Stomach (tissue), 9 donors: ENCODE data around the gene CCDC30. TPM values are rescaled to one million over a fixed set of nuclear protein-coding genes. Genes with fewer than 3 reads are reported as not detected.

Experiments used
- DNase-seq, 2 donors: peaks; one replicate each; pipeline versions ENCODE4 v3.0.0 to v3.0.0-alpha.2; 2013 to 2019
- H3K27ac ChIP-seq, 5 donors: fragments of 200-600 bp in 4 of 5; sonication (generic) in 4 of 5; one replicate each; pipeline ENCODE4 v1.5.1; 2013 to 2019; ENCODE audit warnings: mild to moderate bottlenecking in 1 of 5, moderate library complexity in 1 of 5
- H3K27me3 ChIP-seq, 3 donors: fragments of 200-600 bp; sonication (generic); one replicate each; pipeline ENCODE4 v1.5.1; 2017 to 2019; ENCODE audit warnings: mixed run types in 1 of 3
- H3K36me3 ChIP-seq, 4 donors: fragments of 200-600 bp; sonication (generic); 1 replicate in 3 of 4; 2 replicates in 1 of 4; pipeline ENCODE4 v1.5.1; 2016 to 2019
- H3K4me1 ChIP-seq, 4 donors: fragments of 200-600 bp; sonication (generic); one replicate each; pipeline ENCODE4 v1.5.1; 2016 to 2019
- H3K4me3 ChIP-seq, 4 donors: fragments of 200-600 bp; sonication (generic) in 3 of 4; one replicate each; pipeline ENCODE4 v1.5.1; 2016 to 2019; ENCODE audit warnings: mild to moderate bottlenecking in 1 of 4
- H3K9me3 ChIP-seq, 4 donors: fragments of 200-600 bp; sonication (generic); one replicate each; pipeline ENCODE4 v1.5.1; 2016 to 2019
- CTCF ChIP-seq, 7 experiments: fragments of 450-650 bp in 4 of 7; fragments of 200-600 bp in 3 of 7; sonication (generic) in 3 of 7; IDR thresholded peaks; one replicate each; pipeline ENCODE4 v1.5.1; 2016 to 2019; ENCODE audit warnings: antibody characterized with exemption in 7 of 7, control low read depth in 2 of 7, mild to moderate bottlenecking in 1 of 7
- EP300 ChIP-seq: sonication (generic); formaldehyde crosslinking; IDR thresholded peaks from one replicate; pipeline ENCODE4 v1.6.1; 2017; ENCODE audit warnings: antibody characterized with exemption
- POLR2A ChIP-seq, 4 donors: fragments of 450-650 bp; IDR thresholded peaks; one replicate each; pipeline ENCODE4 v1.6.1; 2016; ENCODE audit warnings: antibody characterized with exemption in 4 of 4, control low read depth in 2 of 4, mild to moderate bottlenecking in 1 of 4, moderate library complexity in 1 of 4
- POLR2AphosphoS5 ChIP-seq, 3 donors: sonication (generic); formaldehyde crosslinking; IDR thresholded peaks; one replicate each; pipeline ENCODE4 v1.6.1; 2016; ENCODE audit warnings: antibody characterized with exemption in 3 of 3
- WGBS, 5 donors: extraction: QIAGEN DNeasy Blood & Tissue Kit in 3 of 5; methylation state at CpG; one replicate each; pipeline versions ENCODE4 v1.1.5 to v1.1.7; 2013 to 2018; 5-methylcytosine and 5-hydroxymethylcytosine counted together
- intact Hi-C: fragments of 100-400 bp; cut with DNase I; formaldehyde crosslinking; loops from one replicate; pipeline ENCODE4 v1.15.1; 2023; ENCODE audit warnings: low total_unique reads
- polyA plus RNA-seq, 3 donors: library from polyadenylated mRNA; stranded (reverse); fragments of 200-250 nt; gene quantifications; one replicate each; pipeline ENCODE4 v1.2.3, GENCODE V29; 2013
- small RNA-seq, 4 donors: library from RNA; depleted of rRNA; stranded (forward); fragments of <200 nt; gene quantifications; one replicate each; pipeline ENCODE3, GENCODE V24; 2016
- total RNA-seq, 5 donors: library from RNA; depleted of rRNA; stranded (reverse); fragments of >200 nt; gene quantifications; one replicate each; pipeline versions ENCODE4 v1.1.0 to v1.2.3, GENCODE V29; 2014 to 2016
- donor health status: healthy with polysubstance abuse.
- donor health status: Bipolar disorder and iron deficiency.
- donor health status: healthy.

The CCDC30 gene
- total and polyA plus RNA-seq, 8 donors = under 0.01 to 2.3 (median 1.0) TPM

GRCh38 chr1:42698081-42698813, 235.2 kb downstream of the CCDC30 start:
- H3K4me1 ChIP-seq = peaks cover 1 to 25% (median 15%) of the 10 kb centered on the region in 4 donors
- no peak overlapping the region for H3K4me3 ChIP-seq
- 89 to 92% (median 90%) methylated on average over 4 of the region's 4 CpGs for WGBS, 5 donors
- no peaks in the 10 kb centered on the region for H3K27me3 ChIP-seq
- intact Hi-C loops = no loop called here
- TF ChIP-seq POLR2A (IDR thresholded peaks at IDR 0.05) (no peak), EP300 (no peak), POLR2AphosphoS5 (IDR thresholded peaks at IDR 0.05) (no peak), CTCF (IDR thresholded peaks at IDR 0.05) (no peak)
- peaks cover 58 to 90% (median 84%) of the 10 kb centered on the region in 4 donors for H3K36me3 ChIP-seq
- no peak for DNase-seq
- no peaks in the 10 kb centered on the region for H3K9me3 ChIP-seq
- H3K27ac ChIP-seq = no peak overlapping the region

GRCh38 chr1:42700006-42700405, 236.9 kb downstream of the CCDC30 start:
- TF ChIP-seq EP300 (no peak), POLR2AphosphoS5 (IDR thresholded peaks at IDR 0.05) (no peak), POLR2A (IDR thresholded peaks at IDR 0.05) (no peak), CTCF (IDR thresholded peaks at IDR 0.05) (no peak)
- Histone ChIP-seq H3K4me1 (peaks cover 0 to 7% (median 1%) of the 10 kb centered on the region in 4 donors), H3K9me3 (no peaks in the 10 kb centered on the region), H3K4me3 (no peak overlapping the region), H3K27me3 (no peaks in the 10 kb centered on the region), H3K36me3 (peaks cover 66 to 100% (median 96%) of the 10 kb centered on the region in 4 donors), H3K27ac (no peak overlapping the region)
- intact Hi-C loops = no loop called here
- no peak for DNase-seq

- H3K27me3 ChIP-seq = no peaks in the 10 kb centered on the region
- no peak overlapping the region for H3K4me3 ChIP-seq
- DNase-seq = no peak
- peaks cover 38 to 98% (median 97%) of the 10 kb centered on the region in 4 donors for H3K36me3 ChIP-seq
- H3K9me3 ChIP-seq = no peaks in the 10 kb centered on the region
- TF ChIP-seq EP300 (no peak), CTCF (IDR thresholded peaks at IDR 0.05) (no peak), POLR2AphosphoS5 (IDR thresholded peaks at IDR 0.05) (no peak), POLR2A (IDR thresholded peaks at IDR 0.05) (no peak)
- 94 to 96% (median 95%) methylated on average over 7 of the region's 7 CpGs for WGBS, 5 donors
- no peak overlapping the region for H3K27ac ChIP-seq
- intact Hi-C loops = no loop called here
- H3K4me1 ChIP-seq = no peaks in the 10 kb centered on the region
Measured at GRCh38 chr1:42703888-42704464, 240.9 kb downstream of the CCDC30 start.

Small RNAs within 50 kb of the gene (small RNA-seq; reads per million reads assigned to genes)
- gene RNU6-536P = 0 reads per million in 4 donors
- gene TMSB4XP1 = 0 reads per million in 4 donors

Other genes starting within 250 kb of the CCDC30 start
- 10 to 100 TPM; 10.1 to 57.3 (median 33.9) TPM for gene FOXJ3, start 128.1 kb upstream of the CCDC30 start, total RNA-seq
- gene FOXJ3, start 128.1 kb upstream of the CCDC30 start, polyA plus RNA-seq = 10 to 100 TPM in 2 of 3 donors, 1 to 10 TPM in 1; 8.3 to 13.4 (median 10.5) TPM
- gene RIMKLA, start 82.5 kb upstream of the CCDC30 start, total RNA-seq = 10 to 100 TPM in 2 of 5 donors, 1 to 10 TPM in 1, under 1 TPM in 1, not detected in 1; 0.55 to 12.7 (median 6.7) TPM
- under 1 TPM; 0.15 to 0.56 (median 0.33) TPM for gene RIMKLA, start 82.5 kb upstream of the CCDC30 start, polyA plus RNA-seq
- gene ZMYND12, start 7.3 kb upstream of the CCDC30 start, total RNA-seq = 100 to 1,000 TPM in 1 of 5 donors, 1 to 10 TPM in 1, under 1 TPM in 1, not detected in 2; 0.18 to 245 (median 1.9) TPM
- 1 to 10 TPM in 2 of 3 donors, under 1 TPM in 1; 0.88 to 2.9 (median 1.8) TPM for gene ZMYND12, start 7.3 kb upstream of the CCDC30 start, polyA plus RNA-seq
- 100 to 1,000 TPM in 1 of 5 donors, 10 to 100 TPM in 4; 17.0 to 446 (median 47.1) TPM for gene PPCS, start 6.7 kb upstream of the CCDC30 start, total RNA-seq
- gene PPCS, start 6.7 kb upstream of the CCDC30 start, polyA plus RNA-seq = 100 to 1,000 TPM in 2 of 3 donors, 10 to 100 TPM in 1; 84.4 to 139 (median 122) TPM
- 10 to 100 TPM in 2 of 5 donors, 1 to 10 TPM in 2, not detected in 1; 5.2 to 70.1 (median 28.2) TPM for gene PPIH, start 195.1 kb downstream of the CCDC30 start, total RNA-seq
- 10 to 100 TPM; 31.6 to 72.3 (median 47.8) TPM for gene PPIH, start 195.1 kb downstream of the CCDC30 start, polyA plus RNA-seq
- gene YBX1, start 219.1 kb downstream of the CCDC30 start, total RNA-seq = 100 to 1,000 TPM; 201 to 379 (median 337) TPM
- gene YBX1, start 219.1 kb downstream of the CCDC30 start, polyA plus RNA-seq = 100 to 1,000 TPM; 526 to 844 (median 718) TPM